Liver (tissue), 9 donors: ENCODE data around the gene LLPH. TPM values are rescaled to one million over a fixed set of nuclear protein-coding genes. Genes with fewer than 3 reads are reported as not detected.

Source experiments
- DNase-seq: peaks from one replicate; pipeline ENCODE4 v3.0.0-alpha.2; 2017; ENCODE audit warnings: low spot score
- H3K27ac ChIP-seq, 2 donors: one replicate each; pipeline ENCODE4 v1.7.0; 2013; ENCODE audit warnings: inconsistent platforms in 2 of 2, low read length in 2 of 2, control low read depth in 1 of 2, low read depth in 1 of 2, mild to moderate bottlenecking in 1 of 2
- H3K27me3 ChIP-seq, 4 donors: one replicate each; pipeline versions ENCODE4 v1.6.1 to v1.7.0; 2013; ENCODE audit warnings: low read length in 3 of 4, inconsistent platforms in 1 of 4, mild to moderate bottlenecking in 1 of 4, moderate library complexity in 1 of 4; ENCODE audit not compliant: control insufficient read depth in 4 of 4, insufficient read depth in 4 of 4
- H3K36me3 ChIP-seq, 4 donors: one replicate each; pipeline versions ENCODE4 v1.6.1 to v1.7.0; 2013; ENCODE audit warnings: low read length in 3 of 4, mild to moderate bottlenecking in 3 of 4, low read depth in 1 of 4, moderate library complexity in 1 of 4; ENCODE audit not compliant: control insufficient read depth in 4 of 4, insufficient read depth in 3 of 4
- H3K4me1 ChIP-seq, 4 donors: one replicate each; pipeline versions ENCODE4 v1.6.1 to v1.7.0; 2013; ENCODE audit warnings: low read length in 3 of 4, mild to moderate bottlenecking in 3 of 4, moderate library complexity in 1 of 4; ENCODE audit not compliant: control insufficient read depth in 4 of 4, insufficient read depth in 4 of 4
- H3K4me3 ChIP-seq, 3 donors: one replicate each; pipeline versions ENCODE4 v1.6.1 to v1.7.0; 2013; ENCODE audit warnings: low read length in 3 of 3, control low read depth in 1 of 3, low read depth in 1 of 3, mild to moderate bottlenecking in 1 of 3
- H3K9ac ChIP-seq, 2 donors: one replicate each; pipeline ENCODE4 v1.7.0; 2013; ENCODE audit warnings: low read length in 2 of 2, mild to moderate bottlenecking in 2 of 2, moderate library complexity in 2 of 2, control low read depth in 1 of 2, low read depth in 1 of 2
- H3K9me3 ChIP-seq, 4 donors: one replicate each; pipeline versions ENCODE4 v1.6.1 to v1.7.0; 2013; ENCODE audit warnings: low read length in 3 of 4; ENCODE audit not compliant: control insufficient read depth in 4 of 4
- ATF3 ChIP-seq: IDR thresholded peaks from 2 replicates; pipeline ENCODE4 v1.6.1; 2016; ENCODE audit warnings: antibody characterized with exemption
- CTCF ChIP-seq: fragments of 150-350 bp; IDR thresholded peaks from 2 replicates; pipeline ENCODE4 v1.5.1; 2017; ENCODE audit warnings: improper control_type of control experiment, low read depth, low read length; ENCODE audit not compliant: missing input control
- EGR1 ChIP-seq, 2 donors: IDR thresholded peaks; 2 replicates each; pipeline ENCODE4 v1.6.1; 2016 to 2018; ENCODE audit warnings: antibody characterized with exemption in 2 of 2, low read depth in 2 of 2
- FOXA1 ChIP-seq: IDR thresholded peaks from 2 replicates; pipeline ENCODE4 v1.6.1; 2016; ENCODE audit warnings: antibody characterized with exemption
- FOXA2 ChIP-seq: IDR thresholded peaks from 2 replicates; pipeline ENCODE4 v1.6.1; 2016; ENCODE audit warnings: antibody characterized with exemption
- GABPA ChIP-seq, 2 donors: IDR thresholded peaks in 1 of 2; conservative IDR thresholded peaks in 1 of 2; 2 replicates each; pipeline ENCODE4 v1.6.1; 2016; ENCODE audit warnings: antibody characterized with exemption in 2 of 2, mild to moderate bottlenecking in 1 of 2, moderate library complexity in 1 of 2
- HNF4A ChIP-seq, 2 donors: conservative IDR thresholded peaks; 2 replicates each; pipeline ENCODE4 v1.6.1; 2016; ENCODE audit warnings: antibody characterized with exemption in 2 of 2, mild to moderate bottlenecking in 2 of 2
- HNF4G ChIP-seq: IDR thresholded peaks from 2 replicates; pipeline ENCODE4 v1.6.1; 2016; ENCODE audit warnings: antibody characterized with exemption
- JUND ChIP-seq, 2 donors: IDR thresholded peaks; 2 replicates each; pipeline ENCODE4 v1.6.1; 2016; ENCODE audit warnings: antibody characterized with exemption in 2 of 2
- NR2F2 ChIP-seq: IDR thresholded peaks from 2 replicates; pipeline ENCODE4 v1.6.1; 2016; ENCODE audit warnings: antibody characterized with exemption
- RAD21 ChIP-seq, 2 donors: IDR thresholded peaks; 2 replicates each; pipeline ENCODE4 v1.6.1; 2016; ENCODE audit warnings: antibody characterized with exemption in 2 of 2, mild to moderate bottlenecking in 2 of 2
- REST ChIP-seq: IDR thresholded peaks from 2 replicates; pipeline ENCODE4 v1.6.1; 2016; ENCODE audit warnings: antibody characterized with exemption, mild to moderate bottlenecking
- RXRA ChIP-seq, 2 donors: IDR thresholded peaks; 2 replicates each; pipeline ENCODE4 v1.6.1; 2017 to 2018; ENCODE audit warnings: antibody characterized with exemption in 2 of 2, mild to moderate bottlenecking in 1 of 2
- SP1 ChIP-seq: IDR thresholded peaks from 2 replicates; pipeline ENCODE4 v1.6.1; 2018; ENCODE audit warnings: antibody characterized with exemption, mild to moderate bottlenecking
- TAF1 ChIP-seq: conservative IDR thresholded peaks from 2 replicates; pipeline ENCODE4 v1.6.1; 2016; ENCODE audit warnings: antibody characterized with exemption, mild to moderate bottlenecking
- YY1 ChIP-seq: IDR thresholded peaks from 2 replicates; pipeline ENCODE4 v1.6.1; 2016; ENCODE audit warnings: antibody characterized with exemption, mild to moderate bottlenecking
- ZBTB33 ChIP-seq: IDR thresholded peaks from 2 replicates; pipeline ENCODE4 v1.6.1; 2016; ENCODE audit warnings: antibody characterized with exemption
- WGBS: extraction: QIAGEN DNeasy Blood & Tissue Kit; methylation state at CpG from one replicate; pipeline ENCODE4 v1.1.7; 2013; 5-methylcytosine and 5-hydroxymethylcytosine counted together
- polyA plus RNA-seq, 2 donors: library from polyadenylated mRNA; stranded (reverse) in 1 of 2; unstranded in 1 of 2; fragments of 200-250 nt in 1 of 2; fragments of >200 nt in 1 of 2; fragmentation: Nextera tagmentation in 1 of 2; extraction: Ambion mirVana in 1 of 2; gene quantifications; one replicate each; pipeline versions ENCODE4 v1.2.1 to v1.2.3, GENCODE V29; 2013 to 2015
- total RNA-seq, 2 donors: library from RNA; depleted of rRNA; stranded (reverse); fragments of >200 nt; gene quantifications; one replicate each; pipeline ENCODE4 v1.2.3, GENCODE V29; 2014
- TF ChIP-seq, protein P1 (sequence below): IDR thresholded peaks from 2 replicates; pipeline ENCODE4 v1.6.1; 2016; ENCODE audit warnings: antibody characterized with exemption
- donor health status: healthy.
- donor health status: healthy.
- donor health status: healthy.
- donor health status: healthy.
- donor health status: healthy.

Gene LLPH
- total and polyA plus RNA-seq, 4 donors = 2.6 to 18.1 (median 6.6) TPM

DNA sequence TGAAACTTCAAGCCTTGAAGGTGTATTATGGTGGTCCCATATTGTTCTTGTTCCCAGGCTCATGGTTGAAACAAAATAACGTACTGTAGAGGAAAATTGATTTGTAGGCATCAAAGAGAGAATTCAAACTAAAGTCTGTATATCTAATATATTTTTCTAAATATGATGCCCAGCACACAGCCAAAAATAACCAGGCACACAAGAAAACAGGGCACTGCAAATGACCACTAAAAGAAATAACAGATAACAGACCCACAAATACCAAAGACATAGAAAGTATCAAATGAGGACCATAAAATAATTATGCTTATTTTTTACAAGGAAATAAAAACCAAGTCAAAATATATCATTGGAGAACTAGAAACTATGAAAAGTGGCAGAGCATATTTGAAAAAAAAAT is 46.8 kb downstream of the LLPH start:
- Histone ChIP-seq H3K9me3 (no peaks in the 10 kb centered on the region), H3K9ac (no peak overlapping the region), H3K4me3 (no peak overlapping the region), H3K4me1 (no peaks in the 10 kb centered on the region), H3K36me3 (no peaks in the 10 kb centered on the region), H3K27me3 (no peaks in the 10 kb centered on the region), H3K27ac (no peak overlapping the region)
- WGBS = 85% methylated on average over 1 of the region's 1 CpG
- TF ChIP-seq EGR1 (IDR thresholded peaks at IDR 0.05; ENCODE audit: low read depth in 2 of 2) = no peak
- no peak for TF ChIP-seq SP1
- no peak for TF ChIP-seq ZBTB33
- no peak for TF ChIP-seq GABPA (IDR thresholded peaks at IDR 0.05 in 1 of 2, conservative IDR thresholded peaks at IDR 0.05 in 1 of 2)
- no peak for TF ChIP-seq NR2F2
- TF ChIP-seq YY1 = no peak
- no peak for TF ChIP-seq ATF3
- TF ChIP-seq CTCF = no peak
- no peak for TF ChIP-seq REST
- no peak for TF ChIP-seq JUND (IDR thresholded peaks at IDR 0.05)
- no peak for TF ChIP-seq FOXA2
- no peak for TF ChIP-seq TAF1
- no peak for TF ChIP-seq FOXA1
- no peak for TF ChIP-seq RXRA (IDR thresholded peaks at IDR 0.05)
- TF ChIP-seq, protein P1, sequence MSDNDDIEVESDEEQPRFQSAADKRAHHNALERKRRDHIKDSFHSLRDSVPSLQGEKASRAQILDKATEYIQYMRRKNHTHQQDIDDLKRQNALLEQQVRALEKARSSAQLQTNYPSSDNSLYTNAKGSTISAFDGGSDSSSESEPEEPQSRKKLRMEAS = no peak
- no peak for TF ChIP-seq HNF4G
- DNase-seq = no peak

DNA sequence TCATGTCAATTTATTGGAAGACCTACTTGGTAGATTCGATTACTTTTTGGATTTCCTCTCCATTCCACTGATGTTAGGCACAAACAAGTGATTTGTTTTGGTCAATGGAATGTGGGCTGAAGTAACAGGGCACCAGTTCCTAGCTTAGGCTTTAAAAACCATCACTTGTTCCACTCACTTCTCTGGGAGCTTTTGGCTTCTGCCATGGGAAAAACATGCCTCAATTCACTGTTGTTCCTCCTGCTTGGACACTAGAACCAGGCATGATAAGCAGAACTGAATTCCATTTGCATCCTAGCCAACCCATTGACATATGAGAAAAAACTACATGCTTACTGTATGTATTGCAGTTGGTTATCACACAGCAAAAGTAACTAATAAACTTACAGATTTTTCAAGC is 47.8 kb downstream of the LLPH start:
- Histone ChIP-seq H3K9ac (no peak overlapping the region), H3K36me3 (no peaks in the 10 kb centered on the region), H3K4me1 (no peaks in the 10 kb centered on the region), H3K4me3 (no peak overlapping the region), H3K27me3 (no peaks in the 10 kb centered on the region), H3K9me3 (no peaks in the 10 kb centered on the region), H3K27ac (no peak overlapping the region)
- no peak for DNase-seq
- 73% methylated on average over 1 of the region's 1 CpG for WGBS
- TF ChIP-seq RAD21 (IDR thresholded peaks at IDR 0.05) (no peak), HNF4G (no peak), REST (no peak), YY1 (no peak), EGR1 (IDR thresholded peaks at IDR 0.05; ENCODE audit: low read depth in 2 of 2) (no peak), TAF1 (no peak), FOXA2 (no peak), HNF4A (conservative IDR thresholded peaks at IDR 0.05) (no peak), GABPA (IDR thresholded peaks at IDR 0.05 in 1 of 2, conservative IDR thresholded peaks at IDR 0.05 in 1 of 2) (no peak)
